Measurements from ENCODE around the gene GOLGA6C. TPM values are rescaled to one million over a fixed set of nuclear protein-coding genes. Genes with fewer than 3 reads are reported as not detected.

Gene GOLGA6C
- total RNA-seq, 1 experiment from 2014 or later, result not detected

- no peak overlapping the region for H2BK15ac ChIP-seq (ENCODE audit: low read depth, low read length)
- H3K14ac ChIP-seq (ENCODE audit: insufficient read depth, low read length), result no peak overlapping the region
- no peaks in the 10 kb centered on the region for H3K79me2 ChIP-seq (ENCODE audit: insufficient read depth, low read length)
- no peaks in the 10 kb centered on the region for H4K20me1 ChIP-seq (ENCODE audit: control insufficient read depth, insufficient read depth, insufficient read length)
- H3K4me1 ChIP-seq (ENCODE audit: insufficient read depth, low read length), result no peaks in the 10 kb centered on the region; the same call in 1 of the 2 replicates
- no peaks in the 10 kb centered on the region for H3K9me3 ChIP-seq (ENCODE audit: control insufficient read depth, low read depth, low read length)
- no peak overlapping the region for H2BK5ac ChIP-seq (ENCODE audit: insufficient read length, low read length)
- Mint-ChIP-seq H3K4me3 (no peak overlapping the region), H3K4me1 (peaks cover 9 to 10% of the 10 kb centered on the region in 2 experiments), H3K9me3 (no peaks in the 10 kb centered on the region), H3K27me3 (ENCODE audit: low read depth) (peaks cover 58% of the 10 kb centered on the region), H3K27ac (no peak overlapping the region), H3K36me3 (ENCODE audit: insufficient read depth in 1 of 3, low read depth in 3 of 3) (peaks cover 0 to 2% (median 0%) of the 10 kb centered on the region in 3 experiments; a peak in 2 of 7 replicates)
- no peak overlapping the region for H2AFZ ChIP-seq (ENCODE audit: low read length)
- no peak overlapping the region for H2AK5ac ChIP-seq (ENCODE audit: insufficient read length, low read length)
- H3K23ac ChIP-seq (ENCODE audit: insufficient read length, low read depth, low read length), result no peak overlapping the region
- no peak overlapping the region for H3K4ac ChIP-seq (ENCODE audit: low read depth, low read length)
- no peak overlapping the region for H4K5ac ChIP-seq (ENCODE audit: insufficient read length, low read depth, low read length)
- no peak overlapping the region for H3K27ac ChIP-seq (ENCODE audit: insufficient read length, low read depth, low read length)
- H2BK20ac ChIP-seq (ENCODE audit: low read depth, low read length, poor library complexity, severe bottlenecking), result no peak overlapping the region
- no peak overlapping the region for H2BK12ac ChIP-seq (ENCODE audit: insufficient read length, low read depth, low read length)
- DNase-seq, result no peak
- no peak overlapping the region for H2BK120ac ChIP-seq (ENCODE audit: low read depth, low read length, poor library complexity, severe bottlenecking)
- TF ChIP-seq CTCF (conservative IDR thresholded peaks at IDR 0.05), result no peak
- no peak overlapping the region for H3T11ph ChIP-seq (ENCODE audit: low read length)
- H4K91ac ChIP-seq (ENCODE audit: insufficient read length, low read depth, low read length), result no peak overlapping the region
- no peak overlapping the region for H4K8ac ChIP-seq (replicated peaks; ENCODE audit: insufficient read length, low read depth, low read length)
- H3K56ac ChIP-seq (ENCODE audit: insufficient read length, low read depth, low read length), result no peak overlapping the region
- no peak overlapping the region for H3K18ac ChIP-seq (ENCODE audit: insufficient read length, low read depth, low read length)
- no peaks in the 10 kb centered on the region for H3K23me2 ChIP-seq (ENCODE audit: insufficient read length, low read depth, low read length, poor library complexity, severe bottlenecking)
- H3K79me1 ChIP-seq (ENCODE audit: insufficient read depth, low read depth, low read length, poor library complexity, severe bottlenecking), result no peaks in the 10 kb centered on the region
- H3K4me2 ChIP-seq (ENCODE audit: insufficient read depth, insufficient read length, low read length), result no peak overlapping the region
- H3K27me3 ChIP-seq (ENCODE audit: insufficient read depth, low read length), result no peaks in the 10 kb centered on the region; the same call in 1 of the 2 replicates
- no CpG with 5 or more reads among the region's 9 CpGs for WGBS (ENCODE audit: extremely low coverage, insufficient read length, low lambda C conversion rate)
- H3K9ac ChIP-seq (ENCODE audit: extremely low read depth, insufficient read length, low read length), result no peak overlapping the region
These were observed 29.3 kb upstream of the GOLGA6C start for GRCh38 chr15:75228787-75229186.

All from H9 (cell line).